Muscle of leg (tissue), 11 donors: Measurements from ENCODE around the gene SPTBN4. TPM values are rescaled to one million over a fixed set of nuclear protein-coding genes. Genes with fewer than 3 reads are reported as not detected.

ENCODE experiments used
- DNase-seq: peaks from one replicate; pipeline ENCODE4 v3.0.0; 2013
- H3K27ac ChIP-seq: one replicate; pipeline ENCODE4 v1.5.1; 2013; ENCODE audit warnings: mild to moderate bottlenecking, low read length, control low read depth
- H3K27me3 ChIP-seq: one replicate; pipeline ENCODE4 v1.6.1; 2013; ENCODE audit warnings: low read length; ENCODE audit not compliant: control insufficient read depth, insufficient read depth
- H3K36me3 ChIP-seq: one replicate; pipeline ENCODE4 v1.6.1; 2013; ENCODE audit warnings: low read length; ENCODE audit not compliant: control insufficient read depth, insufficient read depth
- H3K4me1 ChIP-seq: one replicate; pipeline ENCODE4 v1.6.1; 2013; ENCODE audit warnings: low read length; ENCODE audit not compliant: control insufficient read depth, insufficient read depth
- H3K4me3 ChIP-seq: one replicate; pipeline ENCODE4 v1.5.1; 2013; ENCODE audit warnings: low read length, control low read depth
- H3K9me3 ChIP-seq: replicated peaks from 2 replicates; pipeline ENCODE4 v1.6.1; 2013; ENCODE audit warnings: low read depth, low read length; ENCODE audit not compliant: control insufficient read depth
- WGBS: methylation state at CpG from one replicate; pipeline ENCODE4 v1.1.5; 2013; ENCODE audit warnings: missing lambda C conversion rate; ENCODE audit not compliant: insufficient coverage; 5-methylcytosine and 5-hydroxymethylcytosine counted together
- polyA plus RNA-seq, 8 donors: library from polyadenylated mRNA; unstranded; fragments of 120-200 nt; gene quantifications; one replicate each; pipeline versions ENCODE4 v1.2.1 to v1.2.3, GENCODE V29; 2013; ENCODE audit warnings: inconsistent platforms in 1 of 8, low replicate concordance in 1 of 8; ENCODE audit not compliant: insufficient read length in 8 of 8, insufficient read depth in 1 of 8
- total RNA-seq: library from RNA; stranded (reverse); fragments of 120-200 nt; gene quantifications from one replicate; pipeline ENCODE4 v1.2.4, GENCODE V29; 2013

The SPTBN4 gene
- total and polyA plus RNA-seq, 9 donors: 0.23 to 0.73 (median 0.43) TPM

DNA sequence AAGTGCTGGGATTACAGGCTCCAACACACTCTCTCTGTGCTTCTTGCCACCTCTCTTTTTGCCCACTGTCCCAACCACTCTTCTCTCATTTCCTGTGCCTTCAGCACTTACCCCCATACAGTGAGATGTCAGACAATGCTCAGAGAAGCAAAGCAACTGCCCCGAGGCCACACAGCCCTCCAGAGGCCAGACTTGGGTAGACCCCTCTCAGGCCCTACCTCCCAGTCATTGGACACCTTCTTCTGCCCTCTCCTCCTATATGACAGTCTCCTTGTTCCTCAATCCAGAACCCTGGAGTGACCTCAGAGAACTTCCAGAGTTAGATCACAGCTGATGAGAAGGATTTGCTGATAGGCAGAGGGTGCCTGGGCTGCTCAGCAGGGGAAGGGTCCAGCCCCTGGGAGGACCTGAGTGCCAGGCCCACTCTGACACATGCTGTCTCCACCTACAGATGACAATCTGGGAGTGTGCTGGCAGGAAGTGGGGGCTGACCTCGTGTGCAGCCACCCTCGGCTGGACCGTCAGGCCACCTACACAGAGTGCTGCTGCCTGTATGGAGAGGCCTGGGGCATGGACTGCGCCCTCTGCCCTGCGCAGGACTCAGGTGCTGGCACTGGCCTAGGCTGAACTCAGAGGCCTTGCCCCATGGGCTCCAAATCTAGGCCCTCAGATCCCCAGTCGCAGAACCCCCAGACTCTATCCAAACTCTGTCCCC, 158.8 kb downstream of the SPTBN4 start:
- no peak for DNase-seq
- Histone ChIP-seq H3K36me3 (peaks cover 56% of the 10 kb centered on the region), H3K9me3 (no peaks in the 10 kb centered on the region), H3K4me3 (no peak overlapping the region), H3K4me1 (no peaks in the 10 kb centered on the region), H3K27me3 (peaks cover 3% of the 10 kb centered on the region), H3K27ac (no peak overlapping the region)
- WGBS: 73% methylated on average over 7 of the region's 7 CpGs

Other genes starting within 250 kb of the SPTBN4 start
- gene TTC9B, start 248.6 kb upstream of the SPTBN4 start, total RNA-seq: 0.09 TPM
- gene TTC9B, start 248.6 kb upstream of the SPTBN4 start, polyA plus RNA-seq: under 1 TPM in 5 of 8 donors, not detected in 3; 0.08 to 0.13 (median 0.12) TPM
- gene CCNP, start 240.3 kb upstream of the SPTBN4 start, total RNA-seq: 0.31 TPM
- under 1 TPM; 0.23 to 0.65 (median 0.39) TPM for gene CCNP, start 240.3 kb upstream of the SPTBN4 start, polyA plus RNA-seq
- gene AKT2, start 181.7 kb upstream of the SPTBN4 start, total RNA-seq: 120 TPM
- gene AKT2, start 181.7 kb upstream of the SPTBN4 start, polyA plus RNA-seq: 100 to 1,000 TPM; 149 to 223 (median 176) TPM
- gene C19orf47, start 118.6 kb upstream of the SPTBN4 start, total RNA-seq: 36.6 TPM
- gene C19orf47, start 118.6 kb upstream of the SPTBN4 start, polyA plus RNA-seq: 10 to 100 TPM; 54.3 to 70.2 (median 58.8) TPM
- gene PLD3, start 118.3 kb upstream of the SPTBN4 start, total RNA-seq: 255 TPM
- 100 to 1,000 TPM; 193 to 271 (median 265) TPM for gene PLD3, start 118.3 kb upstream of the SPTBN4 start, polyA plus RNA-seq
- gene HIPK4, start 76.8 kb upstream of the SPTBN4 start, total RNA-seq: 0.13 TPM
- 1 to 10 TPM; 1.2 to 3.7 (median 1.9) TPM for gene HIPK4, start 76.8 kb upstream of the SPTBN4 start, polyA plus RNA-seq
- gene PRX, start 53.6 kb upstream of the SPTBN4 start, total RNA-seq: 7.7 TPM
- gene PRX, start 53.6 kb upstream of the SPTBN4 start, polyA plus RNA-seq: 1 to 10 TPM; 7.0 to 9.3 (median 7.8) TPM
- 9.8 TPM for gene SERTAD1, start 41.0 kb upstream of the SPTBN4 start, total RNA-seq
- gene SERTAD1, start 41.0 kb upstream of the SPTBN4 start, polyA plus RNA-seq: 1 to 10 TPM; 5.7 to 9.1 (median 8.0) TPM
- 45.5 TPM for gene SERTAD3, start 22.7 kb upstream of the SPTBN4 start, total RNA-seq
- 10 to 100 TPM; 48.9 to 66.1 (median 54.3) TPM for gene SERTAD3, start 22.7 kb upstream of the SPTBN4 start, polyA plus RNA-seq
- gene BLVRB, start 1.3 kb upstream of the SPTBN4 start, total RNA-seq: 57.9 TPM
- gene BLVRB, start 1.3 kb upstream of the SPTBN4 start, polyA plus RNA-seq: 10 to 100 TPM; 41.4 to 55.7 (median 42.7) TPM
- gene SHKBP1, start 109.9 kb downstream of the SPTBN4 start, total RNA-seq: 8.2 TPM
- 10 to 100 TPM; 18.6 to 29.8 (median 21.6) TPM for gene SHKBP1, start 109.9 kb downstream of the SPTBN4 start, polyA plus RNA-seq
- 69.6 TPM for gene LTBP4, start 134.4 kb downstream of the SPTBN4 start, total RNA-seq
- 100 to 1,000 TPM; 209 to 383 (median 313) TPM for gene LTBP4, start 134.4 kb downstream of the SPTBN4 start, polyA plus RNA-seq
- gene NUMBL, start 223.7 kb downstream of the SPTBN4 start, total RNA-seq: 14.6 TPM
- 10 to 100 TPM; 26.7 to 39.5 (median 33.5) TPM for gene NUMBL, start 223.7 kb downstream of the SPTBN4 start, polyA plus RNA-seq
- gene COQ8B, start 249.9 kb downstream of the SPTBN4 start, total RNA-seq: 18.2 TPM
- gene COQ8B, start 249.9 kb downstream of the SPTBN4 start, polyA plus RNA-seq: 10 to 100 TPM; 19.4 to 26.5 (median 23.6) TPM